GM18526 (cell line): Measurements from ENCODE around the gene TMEM255B.

ENCODE experiments used
- POLR2A ChIP-seq: IDR thresholded peaks from 3 replicates; pipeline ENCODE4 v1.6.1; 2011; ENCODE audit not compliant: insufficient read length; ENCODE audit errors: extremely low read depth

Gene TMEM255B

DNA sequence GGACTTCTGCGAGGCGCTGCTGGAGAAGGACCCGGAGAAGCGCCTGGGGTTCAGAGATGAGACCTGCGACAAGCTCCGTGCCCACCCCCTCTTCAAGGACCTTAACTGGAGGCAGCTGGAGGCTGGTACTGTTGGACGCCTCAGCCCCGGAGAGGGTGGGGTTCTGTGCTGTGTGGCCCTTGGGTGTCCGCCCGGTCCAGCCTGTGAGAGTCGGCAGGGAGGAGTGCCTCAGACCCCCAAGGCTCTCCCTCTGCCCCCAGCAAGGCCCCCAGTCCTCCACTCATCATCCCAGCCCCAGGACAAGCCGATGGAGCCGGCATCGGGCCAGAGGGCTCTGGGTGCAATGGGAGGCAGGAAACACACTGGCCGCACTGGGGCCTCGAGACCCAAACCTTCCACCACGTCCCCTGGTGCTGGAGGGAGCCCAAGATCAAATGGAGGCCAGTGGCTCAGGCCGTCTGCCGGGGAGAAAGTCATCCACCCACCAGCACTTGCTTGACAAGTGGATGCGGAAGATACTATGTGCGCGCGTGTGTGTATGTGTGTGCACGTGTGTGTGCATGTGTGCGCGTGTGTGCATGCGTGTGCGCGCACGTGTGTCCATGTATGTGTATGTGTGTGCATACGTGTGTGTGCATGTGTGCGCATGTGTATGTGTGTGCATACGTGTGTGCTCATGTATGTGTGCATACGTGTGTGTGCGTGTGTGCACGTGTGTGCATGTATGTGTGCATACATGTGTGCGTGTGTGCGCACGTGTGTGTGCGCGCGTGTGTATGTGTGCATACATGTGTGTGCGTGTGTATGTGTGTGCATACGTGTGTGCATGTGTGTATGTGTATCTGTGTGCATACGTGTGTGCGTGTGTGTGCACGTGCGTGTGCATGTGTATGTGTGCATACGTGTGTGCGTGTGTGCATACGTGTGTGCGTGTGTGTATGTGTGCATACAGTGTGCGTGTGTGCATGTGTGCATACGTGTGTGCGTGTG lies 25.8 kb upstream of the TMEM255B start:
- no peak for TF ChIP-seq POLR2A

DNA sequence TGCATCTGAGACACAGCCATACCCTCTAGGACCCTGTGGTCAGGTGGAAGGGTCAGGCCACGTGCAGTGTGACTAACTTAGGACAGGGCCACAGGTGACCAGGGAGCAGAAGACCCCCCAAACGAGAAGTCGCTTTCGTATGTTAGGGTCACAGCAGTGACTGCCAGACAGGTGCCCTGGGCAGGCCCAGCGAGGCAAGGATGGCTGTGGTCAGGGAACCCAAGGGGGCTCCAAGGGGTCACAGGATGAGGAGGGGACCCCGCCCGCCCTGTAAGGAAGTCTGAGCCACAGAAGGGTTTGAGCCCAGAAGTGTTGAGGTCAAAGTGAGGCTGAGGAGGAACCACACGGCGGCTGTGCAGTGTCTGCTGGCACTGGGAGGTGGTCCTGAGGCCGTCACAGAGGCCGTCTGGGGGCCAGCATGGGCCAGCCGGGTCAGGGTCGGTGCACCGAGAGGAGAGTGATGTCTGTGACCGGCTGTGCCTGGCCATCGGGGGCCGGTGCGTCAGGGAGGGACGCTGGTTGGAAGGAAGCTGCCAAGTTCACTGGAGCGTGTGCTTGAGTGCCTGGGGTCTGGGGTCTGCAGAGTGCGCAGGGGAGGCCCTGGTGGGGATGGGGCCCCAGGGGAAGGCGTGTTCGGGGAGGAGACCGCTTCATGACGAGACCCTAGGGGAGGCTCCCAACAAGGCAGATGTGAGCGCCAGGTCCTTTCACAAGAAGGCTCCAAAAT lies 24.8 kb upstream of the TMEM255B start:
- no peak for TF ChIP-seq POLR2A

DNA sequence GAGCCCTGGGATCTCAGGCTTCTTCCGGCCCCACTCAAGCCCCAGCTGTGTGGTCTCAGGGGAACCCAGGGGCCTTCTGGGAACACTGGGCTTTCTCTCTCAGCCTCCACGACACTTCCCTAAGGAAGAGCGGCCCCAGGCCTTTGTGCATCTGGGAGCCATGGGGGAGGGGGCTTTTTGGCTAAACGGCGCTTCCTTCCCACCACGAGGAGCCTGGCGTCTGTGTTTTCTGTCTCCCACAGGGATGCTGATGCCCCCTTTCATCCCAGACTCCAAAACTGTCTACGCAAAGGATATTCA lies 24.2 kb upstream of the TMEM255B start:
- no peak for TF ChIP-seq POLR2A

DNA sequence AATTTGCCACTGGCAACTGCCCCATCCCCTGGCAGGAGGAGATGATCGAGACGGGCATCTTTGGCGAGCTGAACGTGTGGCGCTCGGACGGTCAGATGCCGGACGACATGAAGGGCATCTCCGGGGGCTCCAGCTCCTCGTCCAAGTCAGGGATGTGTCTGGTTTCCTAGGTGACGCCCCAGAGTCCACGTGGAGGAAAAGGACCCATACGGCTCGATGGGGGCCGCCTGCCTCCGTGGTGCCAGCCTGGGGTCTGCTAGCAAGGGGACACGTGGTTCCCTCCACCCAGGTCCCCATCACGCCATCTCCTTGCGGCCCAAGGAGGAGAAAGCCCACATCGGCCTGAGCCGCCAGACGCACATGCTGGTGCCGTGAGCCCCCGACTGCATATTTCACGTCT lies 23.8 kb upstream of the TMEM255B start:
- TF ChIP-seq POLR2A = no peak

DNA sequence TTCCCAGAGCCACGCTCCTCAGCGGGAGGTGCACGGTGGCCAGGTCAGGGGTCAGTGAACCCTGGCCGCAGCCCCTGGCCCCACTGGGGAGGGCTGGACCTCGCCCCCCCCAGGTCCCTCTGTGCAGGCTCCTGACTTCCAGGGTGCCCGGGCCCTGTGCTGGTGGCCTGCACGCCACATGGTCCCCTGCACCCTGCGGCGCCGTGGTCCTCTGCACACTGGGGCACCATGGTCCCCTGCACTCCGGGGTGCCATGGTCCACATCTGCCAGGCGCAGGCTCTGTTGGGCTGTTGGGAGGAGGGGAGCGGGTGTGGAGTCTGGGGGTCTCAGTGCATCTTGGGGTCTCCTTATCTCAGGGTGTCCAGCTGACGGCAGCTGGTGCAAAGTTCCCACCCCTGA lies 23.3 kb upstream of the TMEM255B start:
- TF ChIP-seq POLR2A = no peak

DNA sequence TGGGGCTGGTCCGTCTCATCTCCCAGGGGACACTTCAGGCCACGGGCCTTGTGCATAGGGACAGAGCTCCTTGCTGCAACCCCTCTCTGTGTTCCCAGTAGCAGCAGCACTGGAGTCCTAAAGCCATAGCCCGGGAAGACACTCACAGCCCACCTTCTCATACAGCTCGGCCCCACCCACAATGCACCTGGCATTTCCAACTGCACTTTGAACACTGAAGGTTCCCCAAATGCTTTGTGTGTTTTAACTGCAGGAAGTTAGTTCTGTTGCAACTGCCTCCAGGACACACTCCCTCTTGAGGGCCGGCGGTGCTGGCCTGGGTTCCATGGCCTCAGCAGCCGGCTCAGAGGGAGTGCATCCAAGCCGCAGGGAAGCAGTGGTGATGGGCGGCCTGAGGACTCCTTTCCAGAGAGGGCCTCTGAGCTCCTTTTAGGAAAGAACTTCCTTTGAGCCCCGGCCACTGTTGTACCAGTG lies 22.7 kb upstream of the TMEM255B start:
- no peak for TF ChIP-seq POLR2A

DNA sequence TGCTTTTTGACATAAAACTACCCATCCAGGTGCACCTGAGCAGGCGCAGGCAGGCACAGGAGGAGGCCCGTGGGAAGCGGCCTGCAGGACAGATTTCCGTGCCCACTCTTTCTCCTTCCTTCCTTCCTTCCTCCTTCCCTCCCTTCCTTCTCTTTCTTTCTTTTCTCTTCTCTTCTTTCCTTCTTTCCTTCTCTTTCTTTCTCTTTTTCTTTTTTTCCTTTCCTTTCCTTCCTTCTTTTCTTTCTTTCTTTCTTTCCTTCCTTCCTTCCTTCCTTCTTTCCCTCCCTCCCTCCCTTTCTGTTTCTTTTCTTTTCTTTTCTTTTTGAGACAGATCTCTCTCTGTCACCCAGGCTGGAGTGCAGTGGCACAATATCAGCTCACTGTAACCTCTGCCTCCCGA lies 21.2 kb upstream of the TMEM255B start:
- TF ChIP-seq POLR2A = no peak

DNA sequence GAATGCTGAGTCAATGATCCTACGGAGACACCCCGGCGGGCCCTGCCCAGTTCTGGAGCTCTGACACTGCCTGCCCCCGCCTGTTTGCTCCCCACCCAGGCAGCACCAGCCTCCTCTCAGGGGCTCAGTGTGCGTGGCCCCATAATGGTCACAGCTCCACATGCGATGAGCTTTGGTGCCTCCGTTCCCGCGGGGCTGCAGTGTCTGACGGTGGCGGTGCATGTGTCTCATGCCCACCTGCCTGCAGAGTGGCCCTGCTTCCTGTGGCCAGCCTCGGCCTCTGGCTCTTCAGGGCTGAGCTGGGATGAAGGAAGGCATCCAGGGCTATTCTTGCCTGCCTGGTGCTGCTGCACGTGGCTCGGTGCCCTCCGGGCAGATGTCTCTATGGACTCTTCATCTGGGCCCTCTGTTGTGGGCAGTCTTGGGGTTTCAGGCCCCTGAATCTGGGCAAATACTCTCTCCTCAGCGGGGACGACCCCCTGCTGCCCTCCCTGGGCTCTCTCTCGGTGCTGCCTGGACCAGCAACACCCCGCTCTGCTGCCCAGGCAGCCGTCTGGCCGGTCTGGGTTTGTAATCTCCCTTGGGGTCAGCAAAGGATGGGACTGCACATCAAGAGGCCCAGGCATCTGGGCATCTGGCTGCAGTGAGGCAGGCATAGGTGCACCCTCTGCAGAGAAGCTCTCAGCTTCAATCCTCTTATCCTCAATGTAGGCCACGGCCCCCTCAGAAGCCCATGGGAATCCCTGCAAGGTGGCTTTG lies 19.3 kb upstream of the TMEM255B start:
- no peak for TF ChIP-seq POLR2A

DNA sequence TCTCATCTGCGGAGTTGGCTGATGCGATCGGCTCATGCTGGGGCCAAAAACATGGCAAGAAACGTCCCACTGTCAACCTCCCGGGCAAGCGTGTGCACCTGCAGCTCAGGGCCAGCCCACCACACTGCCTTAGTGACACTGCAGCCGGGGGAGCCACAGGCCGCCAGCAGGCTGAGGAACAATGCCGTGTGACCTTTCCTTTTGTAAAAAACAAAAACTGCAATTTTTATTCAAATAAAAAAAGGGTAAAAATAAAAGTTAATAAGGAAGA lies 18.8 kb upstream of the TMEM255B start:
- no peak for TF ChIP-seq POLR2A

DNA sequence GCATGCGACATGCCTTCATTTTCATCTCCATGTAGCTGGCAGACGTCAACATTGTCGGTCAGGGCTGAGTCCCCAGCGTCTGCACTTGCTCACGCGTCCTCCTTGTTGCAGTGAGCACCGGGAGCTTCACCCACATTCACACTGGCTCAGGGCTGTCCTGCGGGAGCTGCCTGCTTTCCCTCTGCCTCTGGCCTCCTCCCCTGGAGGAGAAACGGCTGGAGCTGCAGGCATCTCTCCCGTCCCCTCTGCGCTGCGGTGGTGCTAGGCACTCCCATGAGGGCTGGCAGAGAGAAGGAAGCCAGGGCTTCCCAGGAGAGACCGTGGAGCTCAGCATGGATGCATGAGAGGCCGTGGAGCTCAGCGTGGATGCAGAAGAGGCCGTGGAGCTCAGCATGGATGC lies 18.4 kb upstream of the TMEM255B start:
- no peak for TF ChIP-seq POLR2A

DNA sequence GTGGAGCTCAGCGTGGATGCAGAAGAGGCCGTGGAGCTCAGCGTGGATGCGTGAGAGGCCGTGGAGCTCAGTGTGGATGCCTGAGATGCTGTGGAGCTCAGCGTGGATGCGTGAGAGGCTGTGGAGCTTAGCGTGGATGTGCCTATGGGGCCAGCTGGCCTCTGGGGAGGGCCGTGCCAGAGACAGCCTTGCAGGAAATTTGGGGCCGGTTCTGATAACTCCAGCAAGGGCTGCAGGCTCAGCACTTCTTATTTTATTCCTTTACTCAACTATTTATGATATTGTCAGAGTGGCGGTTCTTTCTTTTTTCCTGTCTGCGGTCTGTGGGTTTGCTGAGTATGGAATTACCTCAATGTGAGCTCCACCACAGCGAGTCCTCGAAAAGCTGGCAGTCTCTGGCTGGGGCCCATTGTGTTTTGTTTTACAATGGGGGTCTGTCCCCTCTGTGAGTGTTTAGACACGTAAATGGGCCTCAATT lies 17.8 kb upstream of the TMEM255B start:
- no peak for TF ChIP-seq POLR2A

DNA sequence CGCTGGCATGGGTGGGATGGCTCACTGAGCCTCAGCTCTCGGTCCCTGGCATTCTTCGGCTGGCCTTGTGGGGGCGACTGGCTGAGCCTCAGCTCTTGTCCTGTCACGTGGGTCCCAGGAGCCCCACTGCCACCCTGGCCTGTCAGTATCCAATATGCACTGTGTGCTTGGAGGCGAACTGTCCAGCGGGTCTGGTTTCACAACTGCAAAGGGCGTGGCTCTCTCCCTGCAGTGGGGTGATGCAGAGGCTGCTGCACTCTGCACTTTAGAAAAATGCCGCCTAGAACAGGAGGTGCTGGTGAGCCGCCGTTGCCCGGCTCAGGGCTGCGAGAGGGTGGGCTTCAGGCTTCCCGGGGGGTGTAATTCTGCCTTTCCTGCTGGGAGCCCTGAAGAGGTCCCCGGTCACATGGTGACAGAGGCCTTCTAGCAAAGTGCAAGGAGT lies 17.0 kb upstream of the TMEM255B start:
- TF ChIP-seq POLR2A = no peak

DNA sequence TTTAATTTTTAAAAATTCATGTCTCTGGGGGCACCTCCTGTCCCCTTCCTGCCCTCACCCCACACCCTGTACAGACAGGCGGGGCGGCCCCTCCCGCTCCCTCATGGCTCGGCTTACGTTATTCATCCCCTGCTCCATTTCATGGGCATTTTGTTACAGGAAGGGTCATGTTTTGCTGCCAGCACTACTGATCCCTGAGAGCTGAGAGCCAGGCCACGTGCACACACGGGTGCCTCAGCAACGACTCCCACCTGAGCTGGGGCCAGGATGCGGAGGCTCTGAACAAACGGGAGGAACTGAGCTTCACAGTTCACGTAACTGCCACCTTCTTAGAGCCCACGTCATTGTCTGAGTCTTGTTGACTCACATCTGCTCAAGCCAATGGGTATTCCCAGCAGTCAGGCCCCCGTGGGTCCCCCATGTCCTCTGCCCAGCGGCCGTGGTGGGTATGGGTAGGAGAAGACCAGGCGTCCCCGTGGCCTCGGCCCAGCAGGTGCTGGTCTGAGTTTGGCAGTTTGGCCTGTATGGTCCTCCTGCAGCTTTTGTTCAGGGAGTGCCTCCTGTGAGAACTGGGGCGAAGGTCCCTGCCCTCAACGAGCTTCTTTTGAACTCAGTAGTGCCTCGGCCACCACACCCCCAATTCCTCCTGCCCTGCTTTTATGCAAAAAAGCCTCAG lies 16.4 kb upstream of the TMEM255B start:
- TF ChIP-seq POLR2A = no peak

DNA sequence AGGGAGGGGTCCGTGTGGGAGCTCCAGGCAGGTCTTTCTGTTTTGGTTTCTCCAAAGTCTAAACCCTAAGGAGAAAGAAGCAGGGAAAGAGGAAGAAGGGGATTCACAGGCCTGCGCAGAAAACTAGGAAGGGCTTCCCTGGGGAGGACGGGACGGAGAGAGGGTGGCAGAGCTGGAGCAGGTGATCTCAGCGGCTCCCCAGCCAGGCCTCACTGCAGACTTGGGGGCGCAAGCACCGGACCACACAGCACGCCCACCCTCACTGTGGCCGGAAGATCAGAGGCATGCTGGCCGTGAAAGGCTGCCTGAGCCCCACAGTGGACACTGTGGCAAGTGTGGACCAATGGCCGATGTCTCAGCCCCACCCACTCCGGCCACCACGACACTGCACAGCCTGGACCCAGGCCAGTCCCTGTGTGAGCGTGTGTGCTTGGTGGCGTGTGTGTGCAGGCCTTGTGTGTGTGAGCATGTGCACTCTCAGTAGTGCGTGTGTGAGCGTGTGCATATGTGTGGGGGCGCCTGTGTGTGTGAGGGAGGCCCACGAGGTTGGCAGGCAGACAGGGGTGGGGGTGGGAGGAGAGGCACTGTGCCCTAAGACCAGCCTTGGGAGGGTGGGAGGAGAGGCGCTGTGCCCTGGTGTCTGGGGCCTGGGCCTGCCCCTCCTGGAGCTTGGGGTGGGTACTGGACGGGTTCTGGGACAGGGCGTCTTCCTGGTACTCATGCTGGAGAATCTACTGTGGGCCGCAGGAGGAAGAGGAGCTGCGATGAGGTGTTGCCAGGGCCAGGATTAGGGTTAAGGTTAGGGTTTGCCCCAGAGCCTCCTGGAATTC lies 15.4 kb upstream of the TMEM255B start:
- no peak for TF ChIP-seq POLR2A
